ENCODE results near the gene DAB2. TPM values are rescaled to one million over a fixed set of nuclear protein-coding genes. Genes with fewer than 3 reads are reported as not detected.
"Not testable (repeated sequence)": the region's sequence is repeated elsewhere in the genome, so short reads cannot be mapped to it uniquely, and the experiment has no call there.

The DAB2 gene
- total RNA-seq, 1 donor from 2014 or later: 28.5 TPM

GRCh38 chr5:39405083-39405843, 19.5 kb downstream of the DAB2 start:
- no peak for DNase-seq
- Histone ChIP-seq H3K36me3 (no peaks in the 10 kb centered on the region), H3K27ac (replicated peaks) (no peak overlapping the region), H3K9me3 (replicated peaks) (no peaks in the 10 kb centered on the region), H3K4me3 (no peak overlapping the region), H3K27me3 (ENCODE audit: low read depth) (no peaks in the 10 kb centered on the region), H3K4me1 (peaks cover 42% of the 10 kb centered on the region)
- TF ChIP-seq CTCF (IDR thresholded peaks at IDR 0.05; ENCODE audit: borderline replicate concordance): no peak
- intact Hi-C loops (cut with micrococcal nuclease): no loop called here

- H3K27me3 ChIP-seq (ENCODE audit: low read depth); H3K4me3 ChIP-seq; intact Hi-C loops (cut with micrococcal nuclease); H3K27ac ChIP-seq (replicated peaks); H3K9me3 ChIP-seq (replicated peaks); H3K36me3 ChIP-seq; DNase-seq: not testable (repeated sequence)
- peaks cover 41% of the 10 kb centered on the region for H3K4me1 ChIP-seq
Observed at GRCh38 chr5:39403761-39404160, 21.0 kb downstream of the DAB2 start.

- H3K27me3 ChIP-seq (ENCODE audit: low read depth); intact Hi-C loops (cut with micrococcal nuclease); DNase-seq; H3K36me3 ChIP-seq; H3K4me3 ChIP-seq; H3K9me3 ChIP-seq (replicated peaks); H3K27ac ChIP-seq (replicated peaks): not testable (repeated sequence)
- H3K4me1 ChIP-seq: peaks cover 46% of the 10 kb centered on the region
Observed at GRCh38 chr5:39402140-39402539, 22.6 kb downstream of the DAB2 start.

- no peaks in the 10 kb centered on the region for H3K36me3 ChIP-seq
- intact Hi-C loops (cut with micrococcal nuclease): no loop called here
- H3K4me3 ChIP-seq: no peak overlapping the region
- no peaks in the 10 kb centered on the region for H3K27me3 ChIP-seq (ENCODE audit: low read depth)
- H3K27ac ChIP-seq (replicated peaks): peak overlapping the region; percentile 57
- H3K4me1 ChIP-seq: peaks cover 57% of the 10 kb centered on the region
- no peak for DNase-seq
- H3K9me3 ChIP-seq (replicated peaks): no peaks in the 10 kb centered on the region
- TF ChIP-seq CTCF (IDR thresholded peaks at IDR 0.05; ENCODE audit: borderline replicate concordance): no peak
Observed at GRCh38 chr5:39400713-39401578, 23.8 kb downstream of the DAB2 start.

- H3K4me3 ChIP-seq: no peak overlapping the region
- intact Hi-C loops (cut with micrococcal nuclease): no loop called here
- H3K36me3 ChIP-seq: no peaks in the 10 kb centered on the region
- H3K27me3 ChIP-seq (ENCODE audit: low read depth): no peaks in the 10 kb centered on the region
- H3K9me3 ChIP-seq (replicated peaks): no peaks in the 10 kb centered on the region
- peak overlapping the region; percentile 57 for H3K27ac ChIP-seq (replicated peaks)
- no peak for TF ChIP-seq CTCF (IDR thresholded peaks at IDR 0.05; ENCODE audit: borderline replicate concordance)
- no peak for DNase-seq
- peaks cover 66% of the 10 kb centered on the region for H3K4me1 ChIP-seq
Observed at GRCh38 chr5:39399135-39400036, 25.4 kb downstream of the DAB2 start.

GRCh38 chr5:39396843-39397242, 27.9 kb downstream of the DAB2 start:
- intact Hi-C loops (cut with micrococcal nuclease): no loop called here
- H3K27me3 ChIP-seq (ENCODE audit: low read depth): no peaks in the 10 kb centered on the region
- no peak for TF ChIP-seq CTCF (IDR thresholded peaks at IDR 0.05; ENCODE audit: borderline replicate concordance)
- no peak for DNase-seq
- peaks cover 62% of the 10 kb centered on the region for H3K4me1 ChIP-seq
- H3K27ac ChIP-seq (replicated peaks): no peak overlapping the region
- no peaks in the 10 kb centered on the region for H3K9me3 ChIP-seq (replicated peaks)
- H3K36me3 ChIP-seq: peaks cover 21% of the 10 kb centered on the region
- H3K4me3 ChIP-seq: no peak overlapping the region

Measured in left ventricle myocardium inferior (tissue), 1 donor.